Measurements from ENCODE around the gene PRR29.

PRR29 gene

DNA sequence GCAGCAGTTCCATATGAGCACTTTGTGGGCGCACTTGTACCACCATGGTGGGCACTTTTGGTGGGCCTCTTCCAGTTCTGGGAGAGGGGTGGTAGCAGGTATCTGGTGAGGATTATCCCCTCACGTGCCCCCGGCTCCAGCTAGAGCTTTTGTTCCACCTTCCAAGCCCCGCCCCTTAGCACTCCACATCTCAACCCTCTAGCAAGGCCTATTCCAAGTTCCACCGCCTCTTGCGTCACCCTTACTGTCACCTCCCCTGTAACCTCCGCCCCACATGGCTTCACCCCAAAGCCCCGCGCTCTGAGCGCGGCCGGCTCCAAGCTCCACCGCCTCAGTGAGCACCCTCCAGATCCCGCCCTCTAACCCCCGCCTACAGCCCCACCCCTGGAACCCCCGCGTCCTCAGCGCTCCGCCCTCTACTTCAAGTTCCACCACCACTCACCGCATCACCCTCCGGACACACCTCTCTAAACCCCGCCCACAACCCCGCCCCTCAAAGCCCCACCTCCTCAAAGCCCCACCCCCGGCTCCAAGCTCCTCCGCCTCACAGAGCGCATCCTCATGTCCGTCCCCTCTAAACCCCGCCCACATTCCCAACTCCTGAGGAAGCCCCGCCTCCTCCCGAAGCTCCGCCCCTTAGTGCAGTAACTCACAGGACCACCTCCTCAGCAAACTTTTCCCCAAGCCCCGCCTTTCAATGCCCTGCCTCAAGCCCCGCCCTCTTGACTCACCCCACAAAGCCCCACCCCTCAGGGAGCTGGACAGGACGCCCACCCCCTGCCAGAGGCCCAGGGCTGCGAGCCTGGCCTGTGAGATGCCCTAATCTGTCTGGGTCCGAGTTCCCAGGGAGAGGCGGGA, 36.6 kb upstream of the PRR29 start:
- Histone ChIP-seq H3K4me3 (ENCODE audit: low read length) (no peak overlapping the region), H3K36me3 (ENCODE audit: control insufficient read depth, insufficient read depth, low read length) (no peaks in the 10 kb centered on the region), H3K4me1 (ENCODE audit: control insufficient read depth, insufficient read depth, low read length) (peaks cover 15% of the 10 kb centered on the region), H3K27me3 (ENCODE audit: control insufficient read depth, insufficient read depth, low read length) (no peaks in the 10 kb centered on the region), H3K9me3 (ENCODE audit: control insufficient read depth, low read length) (no peaks in the 10 kb centered on the region), H3K9ac (ENCODE audit: low read length) (no peak overlapping the region)

DNA sequence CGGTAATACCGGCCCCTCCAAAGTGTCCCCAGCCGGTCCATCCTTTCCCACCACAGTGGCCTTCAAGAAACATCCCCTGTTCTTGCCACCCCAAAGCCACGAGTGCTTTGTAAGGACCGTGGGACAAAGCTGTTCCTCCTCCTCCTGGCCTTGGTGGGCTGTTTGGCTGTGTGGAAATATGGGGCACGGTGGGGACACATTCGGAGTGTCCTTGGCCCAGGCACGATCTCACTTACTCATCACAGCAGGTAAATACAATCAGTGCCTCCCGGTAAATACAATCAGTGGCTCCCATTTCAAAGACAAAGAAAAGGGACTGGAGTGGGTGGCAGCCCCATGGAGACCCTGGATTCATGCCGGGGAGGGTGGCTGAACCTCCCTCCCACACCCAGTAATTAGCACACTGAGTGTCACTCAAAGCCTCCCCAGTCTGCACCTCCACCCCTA, 35.8 kb upstream of the PRR29 start:
- Histone ChIP-seq H3K9me3 (ENCODE audit: control insufficient read depth, low read length) (no peaks in the 10 kb centered on the region), H3K4me1 (ENCODE audit: control insufficient read depth, insufficient read depth, low read length) (peaks cover 15% of the 10 kb centered on the region), H3K27me3 (ENCODE audit: control insufficient read depth, insufficient read depth, low read length) (no peaks in the 10 kb centered on the region), H3K4me3 (ENCODE audit: low read length) (no peak overlapping the region), H3K36me3 (ENCODE audit: control insufficient read depth, insufficient read depth, low read length) (no peaks in the 10 kb centered on the region), H3K9ac (ENCODE audit: low read length) (no peak overlapping the region)

- H3K36me3 ChIP-seq (ENCODE audit: control insufficient read depth, insufficient read depth, low read length), result no peaks in the 10 kb centered on the region
- no peak overlapping the region for H3K9ac ChIP-seq (ENCODE audit: low read length)
Measured at GRCh38 chr17:63963123-63963522, 35.0 kb upstream of the PRR29 start.

GRCh38 chr17:63966646-63967264, 31.4 kb upstream of the PRR29 start:
- no peaks in the 10 kb centered on the region for H3K27me3 ChIP-seq (ENCODE audit: control insufficient read depth, insufficient read depth, low read length)
- no peaks in the 10 kb centered on the region for H3K36me3 ChIP-seq (ENCODE audit: control insufficient read depth, insufficient read depth, low read length)
- no peaks in the 10 kb centered on the region for H3K9me3 ChIP-seq (ENCODE audit: control insufficient read depth, low read length)
- H3K4me1 ChIP-seq (ENCODE audit: control insufficient read depth, insufficient read depth, low read length), result peaks cover under 1% of the 10 kb centered on the region
- no peak overlapping the region for H3K9ac ChIP-seq (ENCODE audit: low read length)
- H3K4me3 ChIP-seq (ENCODE audit: low read length), result no peak overlapping the region

More at GRCh38 chr17:63963123-63963522, 35.0 kb upstream of the PRR29 start:
- Histone ChIP-seq H3K9me3 (ENCODE audit: control insufficient read depth, low read length) (no peaks in the 10 kb centered on the region), H3K4me3 (ENCODE audit: low read length) (no peak overlapping the region), H3K4me1 (ENCODE audit: control insufficient read depth, insufficient read depth, low read length) (peaks cover 15% of the 10 kb centered on the region), H3K27me3 (ENCODE audit: control insufficient read depth, insufficient read depth, low read length) (no peaks in the 10 kb centered on the region)

- Histone ChIP-seq H3K9me3 (ENCODE audit: control insufficient read depth, low read length) (no peaks in the 10 kb centered on the region), H3K4me1 (ENCODE audit: control insufficient read depth, insufficient read depth, low read length) (no peaks in the 10 kb centered on the region), H3K9ac (ENCODE audit: low read length) (no peak overlapping the region), H3K4me3 (ENCODE audit: low read length) (no peak overlapping the region), H3K36me3 (ENCODE audit: control insufficient read depth, insufficient read depth, low read length) (no peaks in the 10 kb centered on the region), H3K27me3 (ENCODE audit: control insufficient read depth, insufficient read depth, low read length) (no peaks in the 10 kb centered on the region)
Measured at GRCh38 chr17:63967953-63968352, 30.2 kb upstream of the PRR29 start.

GRCh38 chr17:63969278-63969677, 28.9 kb upstream of the PRR29 start:
- Histone ChIP-seq H3K27me3 (ENCODE audit: control insufficient read depth, insufficient read depth, low read length) (peaks cover 5% of the 10 kb centered on the region), H3K4me1 (ENCODE audit: control insufficient read depth, insufficient read depth, low read length) (peaks cover 6% of the 10 kb centered on the region), H3K4me3 (ENCODE audit: low read length) (no peak overlapping the region), H3K36me3 (ENCODE audit: control insufficient read depth, insufficient read depth, low read length) (no peaks in the 10 kb centered on the region), H3K9me3 (ENCODE audit: control insufficient read depth, low read length) (no peaks in the 10 kb centered on the region), H3K9ac (ENCODE audit: low read length) (no peak overlapping the region)

DNA sequence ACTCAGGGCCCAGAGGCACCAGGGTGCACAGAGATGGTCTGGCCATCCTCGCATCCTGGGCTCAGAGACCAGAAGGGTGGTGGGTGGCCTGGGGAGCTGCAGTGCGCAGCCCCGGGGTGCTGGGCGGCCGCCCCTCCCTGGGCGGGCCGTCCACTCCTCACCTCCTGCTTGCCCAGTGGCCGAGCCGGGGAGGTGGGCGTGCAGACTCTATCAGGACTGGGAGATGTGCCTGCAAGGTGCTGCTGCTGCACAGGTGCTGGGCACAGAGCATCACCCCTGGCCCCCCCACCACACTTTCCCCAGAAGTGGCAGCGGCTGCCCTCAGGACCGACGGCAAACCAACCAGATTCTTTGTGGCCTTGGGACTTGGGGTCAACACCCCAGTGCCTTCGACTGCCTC, 25.4 kb upstream of the PRR29 start, which contains the start of gene SCN4A:
Gene SCN4A, minus strand, starts transcription at position 123 of the 400 bp plus-strand sequence. Its CDS starts 77 bp downstream, at position 46.
- H3K27me3 ChIP-seq (ENCODE audit: control insufficient read depth, insufficient read depth, low read length), result peaks cover 23% of the 10 kb centered on the region
- H3K4me1 ChIP-seq (ENCODE audit: control insufficient read depth, insufficient read depth, low read length), result peaks cover 9% of the 10 kb centered on the region
- no peak within 1 kb of the TSS for H3K9ac ChIP-seq (ENCODE audit: low read length)
- no peak within 1 kb of the TSS for H3K4me3 ChIP-seq (ENCODE audit: low read length)
- H3K9me3 ChIP-seq (ENCODE audit: control insufficient read depth, low read length), result no peaks in the 10 kb centered on the region
- no peaks in the 10 kb centered on the region for H3K36me3 ChIP-seq (ENCODE audit: control insufficient read depth, insufficient read depth, low read length)

DNA sequence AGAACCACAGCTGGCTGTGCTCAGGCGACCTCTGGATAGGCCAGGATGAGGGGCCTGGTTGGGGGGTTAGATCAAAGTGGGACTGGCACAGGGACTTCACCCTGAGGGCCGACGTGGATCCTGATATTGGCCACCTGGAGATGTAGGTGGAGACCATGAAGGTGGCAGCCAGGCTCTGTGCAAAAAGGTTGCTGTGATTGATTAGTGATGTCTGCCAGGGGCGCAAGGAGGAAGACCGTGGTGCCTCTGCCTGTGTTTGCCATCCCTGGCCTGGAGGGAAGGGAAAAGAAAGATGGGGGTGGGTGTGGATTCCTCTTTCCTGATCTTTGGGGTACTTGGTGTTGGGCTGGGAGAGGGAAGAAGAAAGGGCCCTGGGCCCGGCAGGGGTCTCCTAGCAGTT, 24.9 kb upstream of the PRR29 start:
- peaks cover 23% of the 10 kb centered on the region for H3K27me3 ChIP-seq (ENCODE audit: control insufficient read depth, insufficient read depth, low read length)
- H3K36me3 ChIP-seq (ENCODE audit: control insufficient read depth, insufficient read depth, low read length), result no peaks in the 10 kb centered on the region
- H3K9me3 ChIP-seq (ENCODE audit: control insufficient read depth, low read length), result no peaks in the 10 kb centered on the region
- H3K9ac ChIP-seq (ENCODE audit: low read length), result no peak overlapping the region
- H3K4me3 ChIP-seq (ENCODE audit: low read length), result no peak overlapping the region
- peaks cover 9% of the 10 kb centered on the region for H3K4me1 ChIP-seq (ENCODE audit: control insufficient read depth, insufficient read depth, low read length)

DNA sequence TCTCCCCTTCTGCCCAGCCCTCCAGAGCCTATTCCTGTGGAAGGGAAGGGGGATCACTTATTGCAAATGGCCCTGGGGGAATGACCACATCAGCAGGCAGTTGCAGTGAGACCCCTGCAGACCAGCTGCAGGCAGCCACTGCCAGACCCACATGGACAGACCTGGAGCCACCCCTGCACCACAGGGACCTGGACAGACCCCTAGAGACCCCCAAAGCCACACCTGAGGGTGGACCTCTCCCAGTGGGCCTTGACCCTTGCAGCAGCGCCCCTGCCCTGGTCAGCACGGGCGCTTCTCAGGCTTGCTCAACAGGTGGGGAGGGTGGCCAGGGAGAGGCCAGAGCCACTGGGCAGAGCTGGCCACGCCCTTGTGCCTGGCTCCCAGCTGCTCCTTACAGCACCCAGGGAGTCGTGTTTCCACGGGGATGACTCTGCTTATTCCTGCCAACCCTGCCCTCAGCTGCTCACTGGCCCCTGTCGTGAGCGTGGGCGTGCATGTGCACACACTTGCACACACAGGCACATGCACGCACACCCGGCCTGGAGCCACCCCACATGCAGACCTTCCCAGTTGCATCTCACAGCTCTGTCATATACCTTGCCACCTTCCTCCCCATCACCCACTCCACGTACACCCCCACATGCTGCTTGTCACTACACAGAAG, 24.1 kb upstream of the PRR29 start:
- no peaks in the 10 kb centered on the region for H3K9me3 ChIP-seq (ENCODE audit: control insufficient read depth, low read length)
- peaks cover 9% of the 10 kb centered on the region for H3K4me1 ChIP-seq (ENCODE audit: control insufficient read depth, insufficient read depth, low read length)
- no peak overlapping the region for H3K4me3 ChIP-seq (ENCODE audit: low read length)
- no peaks in the 10 kb centered on the region for H3K36me3 ChIP-seq (ENCODE audit: control insufficient read depth, insufficient read depth, low read length)
- no peak overlapping the region for H3K9ac ChIP-seq (ENCODE audit: low read length)
- H3K27me3 ChIP-seq (ENCODE audit: control insufficient read depth, insufficient read depth, low read length), result peaks cover 23% of the 10 kb centered on the region

DNA sequence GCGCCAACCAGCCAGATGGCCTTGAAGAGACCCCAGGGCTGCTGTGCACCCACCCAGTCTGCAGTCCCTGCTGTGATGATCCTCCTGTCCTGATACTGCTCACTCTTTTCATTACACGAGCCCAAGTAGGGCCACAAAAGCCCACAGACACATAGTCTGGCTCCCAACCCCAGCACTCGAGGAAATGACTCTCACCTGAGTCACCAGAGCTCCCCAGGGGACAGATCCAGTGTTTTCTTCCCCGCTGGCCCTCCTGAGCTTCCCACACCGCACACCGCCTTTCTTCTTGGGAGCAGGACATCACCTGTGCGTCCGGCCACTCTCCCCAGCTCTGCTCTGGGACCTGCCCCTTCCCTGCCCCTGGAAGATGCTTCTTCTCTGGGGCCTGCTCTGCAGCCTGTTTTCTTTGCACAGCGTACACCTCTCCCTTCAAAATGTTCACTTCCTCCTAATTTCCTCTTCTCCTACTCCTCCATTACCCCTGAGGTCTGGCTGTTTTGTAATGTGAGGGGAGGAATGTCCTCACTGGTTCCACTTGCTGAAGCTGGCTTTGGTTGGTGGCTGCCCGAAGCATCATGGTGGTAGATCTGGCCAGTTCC, 23.5 kb upstream of the PRR29 start:
- Histone ChIP-seq H3K4me3 (ENCODE audit: low read length) (no peak overlapping the region), H3K4me1 (ENCODE audit: control insufficient read depth, insufficient read depth, low read length) (peaks cover 9% of the 10 kb centered on the region), H3K36me3 (ENCODE audit: control insufficient read depth, insufficient read depth, low read length) (no peaks in the 10 kb centered on the region), H3K27me3 (ENCODE audit: control insufficient read depth, insufficient read depth, low read length) (peaks cover 23% of the 10 kb centered on the region), H3K9ac (ENCODE audit: low read length) (no peak overlapping the region), H3K9me3 (ENCODE audit: control insufficient read depth, low read length) (no peaks in the 10 kb centered on the region)

- Histone ChIP-seq H3K9ac (ENCODE audit: low read length) (no peak overlapping the region), H3K27me3 (ENCODE audit: control insufficient read depth, insufficient read depth, low read length) (peaks cover 23% of the 10 kb centered on the region), H3K4me3 (ENCODE audit: low read length) (no peak overlapping the region), H3K9me3 (ENCODE audit: control insufficient read depth, low read length) (no peaks in the 10 kb centered on the region), H3K4me1 (ENCODE audit: control insufficient read depth, insufficient read depth, low read length) (peaks cover 9% of the 10 kb centered on the region), H3K36me3 (ENCODE audit: control insufficient read depth, insufficient read depth, low read length) (no peaks in the 10 kb centered on the region)
Measured at GRCh38 chr17:63975541-63976092, 22.5 kb upstream of the PRR29 start.
